ENCODE results near the gene DMKN. TPM values are rescaled to one million over a fixed set of nuclear protein-coding genes. Genes with fewer than 3 reads are reported as not detected.
"Not testable (repeated sequence)": the region's sequence is repeated elsewhere in the genome, so short reads cannot be mapped to it uniquely, and the experiment has no call there.

DMKN gene
- total RNA-seq, 2 experiments from 2014 or later, result not detected

DNA sequence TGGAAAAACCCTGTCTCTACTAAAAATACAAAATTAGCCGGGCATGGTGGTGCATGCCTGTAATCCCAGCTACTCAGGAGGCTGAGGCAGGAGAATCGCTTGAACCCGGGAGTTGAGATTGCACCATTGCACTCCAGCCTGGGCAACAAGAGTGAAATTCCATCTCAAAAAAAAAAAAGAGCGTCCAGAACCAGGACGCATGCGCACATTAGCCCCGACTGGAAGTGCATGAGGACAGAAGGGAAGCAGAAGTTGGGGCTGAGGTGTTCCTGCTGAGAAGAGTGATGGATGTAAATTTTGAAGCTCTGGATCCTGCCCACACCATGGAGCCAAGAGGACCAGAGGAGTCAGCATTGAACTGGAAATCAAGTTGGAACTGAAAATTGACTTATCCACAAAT lies 38.9 kb downstream of the DMKN start:
- H3K4me3 Mint-ChIP-seq; DNase-seq; H3K9me3 Mint-ChIP-seq; CTCF ChIA-PET; H3K4me1 Mint-ChIP-seq; POLR2A ChIA-PET; H3K27ac Mint-ChIP-seq; H3K36me3 Mint-ChIP-seq (ENCODE audit: low read depth); H3K27me3 Mint-ChIP-seq: not testable (repeated sequence)

DNA sequence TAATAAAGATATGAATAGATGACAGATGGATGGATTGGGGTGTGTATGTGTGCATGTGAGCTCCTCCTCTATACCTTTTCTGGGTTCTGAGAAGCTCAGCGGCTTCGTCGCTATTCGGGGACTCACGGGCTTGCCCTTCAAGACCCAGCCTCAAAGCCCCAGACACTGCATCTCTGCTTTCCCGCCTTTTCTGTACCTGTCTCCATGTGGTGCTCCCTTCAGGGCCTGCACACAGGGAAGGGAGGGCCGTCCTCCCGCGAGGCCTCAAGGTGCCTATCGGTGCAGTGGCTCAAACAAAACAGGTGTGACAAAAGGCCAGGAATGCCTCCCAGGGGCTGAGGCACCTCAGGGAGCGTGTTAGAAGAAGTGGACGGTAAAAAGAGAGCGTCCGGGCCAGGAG lies 39.3 kb downstream of the DMKN start:
- H3K27ac Mint-ChIP-seq, result no peak overlapping the region
- no peaks in the 10 kb centered on the region for H3K27me3 Mint-ChIP-seq
- CTCF ChIA-PET, result interaction anchor here (1.5 kb wide), 1 partner anchor 17 kb away, joined by 5 read pairs; no protein-coding TSS in a partner anchor
- H3K4me1 Mint-ChIP-seq, result no peaks in the 10 kb centered on the region
- POLR2A ChIA-PET, result interaction anchor here (0.7 kb wide), 1 partner anchor 13 kb away, joined by 3 read pairs; no protein-coding TSS in a partner anchor
- H3K4me3 Mint-ChIP-seq, result no peak overlapping the region
- no peaks in the 10 kb centered on the region for H3K36me3 Mint-ChIP-seq (ENCODE audit: low read depth)
- no peak for DNase-seq
- no peaks in the 10 kb centered on the region for H3K9me3 Mint-ChIP-seq

DNA sequence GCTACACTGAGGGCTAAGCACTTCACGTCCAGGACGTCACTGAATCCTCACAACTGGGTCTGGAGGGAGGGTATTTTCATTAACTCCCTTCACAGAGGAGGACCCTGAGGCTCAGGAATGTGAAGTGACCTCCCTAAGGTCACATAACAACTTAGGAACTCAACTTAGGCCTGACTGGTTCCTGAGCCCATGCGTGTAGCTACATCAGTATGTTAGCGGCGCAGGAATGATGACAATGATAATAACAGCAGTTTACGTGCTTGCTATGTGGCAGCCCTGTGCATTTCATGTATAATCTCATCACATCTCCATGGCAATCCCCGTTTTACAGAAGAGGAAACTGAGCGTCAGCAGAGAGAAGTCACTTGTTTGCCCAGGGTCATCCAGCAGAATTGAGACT lies 41.5 kb downstream of the DMKN start:
- Mint-ChIP-seq H3K9me3 (no peaks in the 10 kb centered on the region), H3K27me3 (no peaks in the 10 kb centered on the region), H3K27ac (no peak overlapping the region), H3K4me3 (no peak overlapping the region), H3K4me1 (peaks cover 7% of the 10 kb centered on the region), H3K36me3 (ENCODE audit: low read depth) (no peaks in the 10 kb centered on the region)
- ChIA-PET POLR2A (no interaction called here), CTCF (interaction anchor here (1.2 kb wide), 1 partner anchor 119 kb away, joined by 4 read pairs; no protein-coding TSS in a partner anchor)
- no peak for DNase-seq

DNA sequence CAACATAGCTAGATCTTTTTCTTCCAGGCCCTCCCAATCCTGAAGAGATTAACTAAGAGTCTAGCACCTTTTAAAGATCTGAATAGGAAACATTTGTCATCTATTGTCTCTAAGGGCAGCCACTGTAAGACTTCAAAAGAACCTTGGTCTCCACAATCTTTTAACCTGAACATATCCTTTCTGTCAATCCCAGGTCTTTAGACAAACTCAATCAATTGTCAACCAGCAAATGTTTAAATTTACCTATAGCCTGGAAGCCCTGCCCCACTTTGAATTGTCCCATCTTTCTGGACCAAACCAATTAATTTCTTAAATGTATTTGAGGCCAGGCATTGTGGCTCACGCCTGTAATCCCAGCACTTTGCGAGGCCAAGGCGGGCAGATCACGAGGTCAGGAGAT lies 42.4 kb downstream of the DMKN start:
- H3K4me3 Mint-ChIP-seq; H3K27me3 Mint-ChIP-seq; DNase-seq; H3K4me1 Mint-ChIP-seq; H3K9me3 Mint-ChIP-seq; H3K27ac Mint-ChIP-seq; POLR2A ChIA-PET; H3K36me3 Mint-ChIP-seq (ENCODE audit: low read depth): not testable (repeated sequence)
- CTCF ChIA-PET, result interaction anchor here (0.6 to 1.2 kb wide), 2 partner anchors 118 to 1891 kb away, joined by 4 read pairs; no protein-coding TSS in a partner anchor

DNA sequence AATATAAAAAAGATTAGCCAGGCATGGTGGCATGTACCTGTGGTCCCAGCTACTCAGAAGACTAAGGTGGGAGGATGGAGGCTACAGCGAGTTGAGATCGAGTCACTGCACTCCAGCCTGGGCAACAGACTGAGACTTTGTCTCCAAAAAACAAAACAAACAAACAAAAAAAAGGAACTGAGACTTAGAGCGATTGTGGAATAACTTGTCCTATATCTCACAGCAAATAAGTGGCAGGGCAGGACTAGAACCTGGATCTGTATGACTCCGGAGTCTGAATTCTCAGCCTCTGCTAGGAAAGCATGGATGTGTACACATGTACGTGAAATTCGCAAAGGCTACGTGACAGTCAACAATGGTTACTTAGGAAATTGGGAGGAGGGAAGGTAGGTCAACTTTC lies 43.3 kb downstream of the DMKN start:
- peaks cover 4% of the 10 kb centered on the region for H3K27me3 Mint-ChIP-seq
- H3K9me3 Mint-ChIP-seq, result no peaks in the 10 kb centered on the region
- CTCF ChIA-PET, result interaction anchor here (0.8 to 1.5 kb wide), 3 partner anchors 18 to 123 kb away, joined by 3 read pairs; no protein-coding TSS in a partner anchor
- no peaks in the 10 kb centered on the region for H3K36me3 Mint-ChIP-seq (ENCODE audit: low read depth)
- H3K4me1 Mint-ChIP-seq, result peaks cover 10% of the 10 kb centered on the region
- POLR2A ChIA-PET, result no interaction called here
- no peak overlapping the region for H3K4me3 Mint-ChIP-seq
- no peak overlapping the region for H3K27ac Mint-ChIP-seq
- no peak for DNase-seq

DNA sequence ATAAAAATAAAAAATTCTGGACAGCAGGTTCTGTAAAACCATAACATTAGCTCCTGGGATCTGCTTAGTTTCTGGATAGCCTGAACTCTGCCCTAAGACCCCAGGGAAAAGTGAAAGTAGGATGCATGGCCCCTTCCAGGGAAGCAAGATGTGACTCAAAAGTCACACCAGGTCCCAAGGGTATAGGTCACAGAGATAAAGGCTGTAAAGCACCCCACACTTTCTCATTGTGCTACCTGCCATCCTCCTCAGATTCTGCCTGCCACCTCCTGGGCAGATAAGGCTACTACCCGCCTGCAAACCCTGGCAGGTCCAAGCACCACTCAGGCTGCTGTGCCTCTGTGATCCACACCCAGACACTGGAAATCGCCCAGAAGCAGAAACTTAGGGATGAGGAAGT lies 44.8 kb downstream of the DMKN start:
- Mint-ChIP-seq H3K36me3 (ENCODE audit: low read depth) (no peaks in the 10 kb centered on the region), H3K4me1 (peaks cover 15% of the 10 kb centered on the region), H3K27ac (no peak overlapping the region), H3K9me3 (no peaks in the 10 kb centered on the region), H3K4me3 (no peak overlapping the region), H3K27me3 (peaks cover 4% of the 10 kb centered on the region)
- ChIA-PET POLR2A (no interaction called here), CTCF (interaction anchor here (1.1 to 1.7 kb wide), 4 partner anchors 41 to 122 kb away, joined by 3 to 11 read pairs (median 4); no protein-coding TSS in a partner anchor)
- DNase-seq, result peak; percentile 71

DNA sequence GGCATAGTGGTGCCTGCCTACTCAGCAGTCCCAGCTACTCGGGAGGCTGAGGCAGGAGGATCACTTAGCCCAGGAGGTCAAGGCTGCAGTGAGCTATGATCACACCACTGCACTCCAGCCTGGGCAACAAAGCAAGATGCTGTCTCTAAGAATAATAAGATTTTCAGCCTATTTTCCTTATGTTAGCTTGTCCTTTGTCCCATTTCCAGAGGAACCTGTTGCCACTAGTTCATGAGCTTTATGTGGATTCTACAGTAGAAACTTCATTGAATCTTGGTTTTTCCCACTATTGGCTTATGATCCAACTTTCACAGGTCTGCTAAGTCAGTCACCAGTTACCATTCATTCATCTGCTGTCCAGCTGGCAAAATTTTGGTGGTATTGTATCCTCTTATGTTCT lies 47.2 kb downstream of the DMKN start:
- Mint-ChIP-seq H3K4me1 (peaks cover 31% of the 10 kb centered on the region), H3K27ac (no peak overlapping the region), H3K36me3 (ENCODE audit: low read depth) (peaks cover 2% of the 10 kb centered on the region), H3K9me3 (no peaks in the 10 kb centered on the region), H3K27me3 (peaks cover 4% of the 10 kb centered on the region), H3K4me3 (no peak overlapping the region)
- ChIA-PET POLR2A (no interaction called here), CTCF (interaction anchor here (0.7 to 1.2 kb wide), 4 partner anchors 15 to 384 kb away, joined by 3 read pairs; no protein-coding TSS in a partner anchor)
- DNase-seq, result no peak

DNA sequence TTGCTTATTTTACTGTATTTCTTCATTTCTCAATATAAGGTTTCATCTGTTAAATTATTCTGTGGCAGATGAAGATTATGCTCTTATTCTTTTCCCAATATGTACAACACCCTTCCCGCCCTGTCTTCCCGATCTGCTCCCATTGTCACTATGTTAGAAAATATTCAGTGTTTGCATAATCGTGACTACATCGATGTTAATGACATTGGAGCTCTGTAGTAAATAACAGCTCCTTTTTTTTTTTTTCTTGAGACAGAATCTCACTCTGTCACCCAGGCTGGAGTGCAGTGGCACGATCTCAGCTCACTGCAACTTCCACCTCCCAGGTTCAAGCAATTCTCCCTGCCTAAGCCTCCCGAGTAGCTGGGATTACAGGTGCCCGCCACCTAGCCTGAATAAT lies 50.5 kb downstream of the DMKN start:
- DNase-seq; POLR2A ChIA-PET; H3K27me3 Mint-ChIP-seq; H3K9me3 Mint-ChIP-seq; H3K36me3 Mint-ChIP-seq (ENCODE audit: low read depth): not testable (repeated sequence)
- H3K27ac Mint-ChIP-seq, result peak overlapping the region; percentile 95
- CTCF ChIA-PET, result interaction anchor here (0.6 to 2.7 kb wide), 4 partner anchors 32 to 117 kb away, joined by 3 to 9 read pairs (median 4); no protein-coding TSS in a partner anchor
- peaks cover 37% of the 10 kb centered on the region for H3K4me1 Mint-ChIP-seq
- H3K4me3 Mint-ChIP-seq, result peak overlapping the region; percentile 60

DNA sequence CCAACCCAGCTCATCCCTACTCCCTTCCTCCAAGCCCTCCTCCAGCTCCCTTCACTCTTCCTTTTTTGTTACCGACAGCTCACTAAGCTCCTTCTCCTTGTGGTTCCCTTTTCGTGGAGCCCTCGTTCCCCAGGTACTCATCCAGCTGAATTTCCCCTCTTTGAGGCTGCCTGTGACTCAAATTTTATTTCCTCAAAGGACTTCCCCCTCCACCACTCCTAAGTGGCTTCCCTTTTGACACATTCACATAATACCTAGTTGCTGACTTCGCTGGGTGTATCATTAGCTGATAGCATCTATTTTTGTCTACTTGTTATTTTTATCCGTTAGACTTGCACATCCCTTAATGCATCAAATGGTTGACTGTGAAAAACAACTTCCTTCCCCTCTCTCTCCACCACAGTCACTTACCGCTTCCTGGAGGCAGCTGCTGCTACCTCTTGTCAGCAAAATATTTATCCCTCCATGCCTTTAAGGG lies 50.9 kb downstream of the DMKN start:
- Mint-ChIP-seq H3K27ac (peak overlapping the region; percentile 95), H3K4me3 (peak overlapping the region; percentile 60), H3K4me1 (peaks cover 35% of the 10 kb centered on the region), H3K9me3 (no peaks in the 10 kb centered on the region), H3K27me3 (peaks cover 7% of the 10 kb centered on the region), H3K36me3 (ENCODE audit: low read depth) (peaks cover 2% of the 10 kb centered on the region)
- POLR2A ChIA-PET, result no interaction called here
- DNase-seq, result peak; percentile 79
- CTCF ChIA-PET, result interaction anchor here (0.6 to 2.7 kb wide), 5 partner anchors 20 to 117 kb away, joined by 3 to 9 read pairs (median 4); no protein-coding TSS in a partner anchor

DNA sequence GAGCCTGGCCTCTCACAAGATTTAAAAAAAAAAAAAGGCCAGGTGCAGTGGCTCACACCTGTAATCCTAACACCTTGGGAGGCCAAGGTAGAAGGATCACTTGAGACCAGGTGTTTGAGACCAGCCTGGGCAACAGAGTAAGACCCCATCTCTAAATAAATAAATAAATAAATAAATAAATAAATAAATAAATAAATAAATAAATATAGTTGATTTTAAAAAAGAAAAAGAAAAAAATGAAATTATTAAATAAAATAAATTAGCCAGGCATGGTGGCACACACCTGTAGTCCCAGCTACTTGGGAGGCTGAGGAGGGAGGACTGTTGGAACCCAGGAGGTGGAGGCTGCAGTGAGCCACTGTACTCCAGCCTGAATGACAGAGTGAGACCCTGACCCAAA lies 51.7 kb downstream of the DMKN start:
- POLR2A ChIA-PET; H3K36me3 Mint-ChIP-seq (ENCODE audit: low read depth); H3K4me3 Mint-ChIP-seq: not testable (repeated sequence)

DNA sequence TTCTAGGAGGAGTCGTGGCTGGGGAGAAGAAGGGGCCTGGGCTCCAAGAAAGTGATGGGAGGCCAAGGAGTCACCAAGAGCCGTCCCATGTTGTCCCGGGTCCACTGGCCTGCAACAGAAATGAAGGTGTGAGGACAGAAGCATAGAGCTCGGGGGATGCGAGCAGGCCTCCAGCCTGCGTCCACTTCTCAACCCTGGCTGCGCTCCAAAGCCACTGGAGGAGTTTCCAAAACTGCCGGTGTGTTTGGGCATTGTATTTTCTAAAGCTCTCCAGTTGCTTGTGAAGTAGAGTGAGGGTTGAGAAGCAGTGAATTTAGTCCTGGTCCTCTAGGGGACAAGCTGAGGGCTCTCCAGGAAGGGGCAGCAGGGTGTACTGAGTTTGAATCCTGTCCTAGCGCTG lies 52.4 kb downstream of the DMKN start:
- no peak overlapping the region for H3K4me3 Mint-ChIP-seq
- POLR2A ChIA-PET, result no interaction called here
- H3K27me3 Mint-ChIP-seq, result peaks cover 11% of the 10 kb centered on the region
- H3K9me3 Mint-ChIP-seq, result no peaks in the 10 kb centered on the region
- H3K36me3 Mint-ChIP-seq (ENCODE audit: low read depth), result peaks cover 2% of the 10 kb centered on the region
- CTCF ChIA-PET, result interaction anchor here (0.6 to 1.1 kb wide), 4 partner anchors 17 to 490 kb away, joined by 3 to 5 read pairs (median 3); partner anchors contain the start of genes FFAR1 and FXYD7
- peak overlapping the region; percentile 63 for H3K27ac Mint-ChIP-seq
- DNase-seq, result no peak
- H3K4me1 Mint-ChIP-seq, result peaks cover 40% of the 10 kb centered on the region

More for the DNA sequence above, 51.7 kb downstream of the DMKN start:
- DNase-seq, H3K27ac Mint-ChIP-seq, H3K9me3 Mint-ChIP-seq: not testable (repeated sequence)
- Mint-ChIP-seq H3K4me1 (peaks cover 39% of the 10 kb centered on the region), H3K27me3 (peaks cover 11% of the 10 kb centered on the region)
- CTCF ChIA-PET, result interaction anchor here (0.6 to 1.1 kb wide), 5 partner anchors 16 to 490 kb away, joined by 3 to 4 read pairs (median 3); partner anchors contain the start of gene FFAR1

DNA sequence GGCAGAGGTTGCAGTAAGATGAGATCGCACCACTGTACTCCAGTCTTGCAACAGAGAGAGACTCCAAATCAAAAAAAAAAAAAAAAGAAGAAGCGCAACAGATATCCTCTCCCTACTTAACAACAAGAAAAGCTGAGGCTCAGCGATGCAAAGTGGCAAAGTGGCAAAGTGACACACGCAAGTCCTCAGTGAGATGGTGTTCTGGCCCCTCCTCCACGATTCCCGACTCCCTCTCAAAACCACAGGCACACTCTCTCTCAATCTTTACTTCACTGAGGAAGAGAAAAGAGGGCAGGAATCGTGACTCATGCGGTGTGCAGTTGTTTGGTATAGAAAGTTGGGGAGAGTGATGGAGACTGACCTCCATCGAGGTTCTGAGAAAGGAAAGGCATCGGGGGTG lies 52.8 kb downstream of the DMKN start:
- Mint-ChIP-seq H3K36me3 (ENCODE audit: low read depth) (peaks cover 2% of the 10 kb centered on the region), H3K4me1 (peaks cover 44% of the 10 kb centered on the region), H3K27me3 (peaks cover 16% of the 10 kb centered on the region), H3K9me3 (no peaks in the 10 kb centered on the region), H3K27ac (peak overlapping the region; percentile 63), H3K4me3 (no peak overlapping the region)
- DNase-seq, result no peak
- POLR2A ChIA-PET, result no interaction called here
- CTCF ChIA-PET, result interaction anchor here (0.7 to 1.1 kb wide), 3 partner anchors 18 to 317 kb away, joined by 3 to 5 read pairs (median 3); partner anchors contain the start of genes FFAR1 and FXYD7

DNA sequence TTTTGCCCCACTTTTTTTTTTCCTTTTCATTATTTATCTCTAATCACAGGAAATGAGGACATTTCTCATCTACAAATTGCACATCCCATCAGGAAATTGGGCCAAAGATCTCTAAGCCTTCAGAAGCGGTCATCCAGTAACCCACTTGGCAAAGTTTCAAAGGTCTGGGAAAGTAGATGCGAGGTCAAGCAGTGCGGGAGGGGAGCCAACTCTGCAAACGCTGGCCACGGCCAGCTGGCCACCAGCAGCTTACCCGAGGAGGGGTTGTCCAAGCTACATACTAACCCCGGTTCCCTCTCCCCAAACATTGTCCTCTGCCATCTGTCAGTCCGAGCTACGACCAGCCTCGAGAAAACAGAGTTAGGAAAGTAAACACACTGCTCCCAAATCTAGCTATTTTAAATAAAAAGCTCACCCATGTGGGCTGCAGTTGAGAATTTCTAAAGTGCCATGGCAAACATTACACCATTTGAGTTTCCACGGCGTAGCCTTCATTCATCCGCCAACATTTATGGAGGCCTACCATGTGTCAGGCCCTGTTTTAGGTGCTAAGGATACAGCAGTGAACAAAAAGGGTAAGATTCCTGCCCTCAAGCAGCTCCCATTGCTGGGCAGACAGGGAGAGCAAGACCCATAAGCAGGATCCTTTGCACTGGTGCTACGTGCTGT lies 53.9 kb downstream of the DMKN start:
- Mint-ChIP-seq H3K27me3 (peaks cover 12% of the 10 kb centered on the region), H3K4me1 (peaks cover 45% of the 10 kb centered on the region), H3K36me3 (ENCODE audit: low read depth) (peaks cover 2% of the 10 kb centered on the region), H3K4me3 (no peak overlapping the region), H3K9me3 (no peaks in the 10 kb centered on the region), H3K27ac (peak overlapping the region; percentile 54)
- DNase-seq, result no peak
- ChIA-PET CTCF (interaction anchor here (0.9 to 1.3 kb wide), 3 partner anchors 9 to 111 kb away, joined by 3 to 6 read pairs (median 4); no protein-coding TSS in a partner anchor), POLR2A (no interaction called here)

All from activated CD4-positive, alpha-beta T cell treated with anti-CD3 and anti-CD28 coated beads, Interleukin-2, amount 10 ng/mL, durations not matched to agents 7 days and 5 days (primary cell).